GM12878 (cell line): Measurements from ENCODE around the gene FOXP4. TPM values are rescaled to one million over a fixed set of nuclear protein-coding genes. Genes with fewer than 3 reads are reported as not detected.

Source experiments
- ATAC-seq: fragments of 200-7000 bp; cut with Tn5 transposase; 3 replicates; pipeline ENCODE4 v1.9.1; 2020; ENCODE audit warnings: mild to moderate bottlenecking, moderate library complexity
- BruUV-seq: library from RNA; stranded (reverse); fragments of 400-500 nt; replicated peaks from 2 replicates; lab custom pipeline; 2021; lab: Mats Ljungman, UMichigan
- CTCF ChIA-PET: fragments of 300-600 bp; sonication (Branson Sonifier 250); formaldehyde crosslinking; extraction: SDS; loops from one replicate; lab custom pipeline; 2021; ENCODE audit warnings: inconsistent platforms; lab: Yijun Ruan, JAX
- POLR2A ChIA-PET: fragments of 350-600 bp; formaldehyde crosslinking; extraction: SDS; loops from one replicate; lab custom pipeline; 2021; ENCODE audit warnings: inconsistent platforms; lab: Charles Lee
- RAD21 ChIA-PET: fragments of 300-600 bp; sonication (Branson Sonifier 250); formaldehyde crosslinking; loops from one replicate; lab custom pipeline; 2023; ENCODE audit warnings: antibody characterized with exemption; ENCODE audit not compliant: unreplicated experiment; lab: Charles Lee
- SMC1A ChIA-PET: fragments of 300-600 bp; sonication (Branson Sonifier 250); formaldehyde crosslinking; loops from one replicate; lab custom pipeline; 2023; ENCODE audit not compliant: unreplicated experiment, uncharacterized antibody; lab: Charles Lee
- DNase-seq: peaks from one replicate; pipeline ENCODE4 v3.0.0-alpha.2; 2011; ENCODE audit warnings: low read depth, low spot score
- FAIRE-seq: peaks from 3 replicates; lab custom pipeline; 2011; peaks lifted over from hg19 to GRCh38; lab: Jason Lieb, UNC
- H2AFZ ChIP-seq: 2 replicates; pipeline ENCODE4 v1.6.0; 2011; ENCODE audit warnings: low read depth, low read length, control low read depth; ENCODE audit not compliant: control insufficient read depth
- H3K27ac ChIP-seq: 2 replicates; pipeline ENCODE4 v1.5.1; 2011; ENCODE audit warnings: control low read depth; ENCODE audit not compliant: control insufficient read depth, insufficient read depth
- H3K27me3 ChIP-seq, 2 experiments: replicated peaks in 1 of 2; 2 replicates each; pipeline versions ENCODE4 v1.6.0 to v1.6.1; 2011; ENCODE audit warnings: low read length in 1 of 2; ENCODE audit not compliant: control insufficient read depth in 2 of 2, insufficient read depth in 2 of 2
- H3K36me3 ChIP-seq, 2 experiments: 2 replicates each; pipeline ENCODE4 v1.5.1; 2011; ENCODE audit warnings: low read length in 1 of 2; ENCODE audit not compliant: control insufficient read depth in 2 of 2, insufficient read depth in 2 of 2
- H3K4me1 ChIP-seq: 2 replicates; pipeline ENCODE4 v1.6.1; 2011; ENCODE audit warnings: mild to moderate bottlenecking, low read length, moderate library complexity, mixed read lengths; ENCODE audit not compliant: control insufficient read depth, insufficient read depth
- H3K4me2 ChIP-seq: 2 replicates; pipeline ENCODE4 v1.6.0; 2011; ENCODE audit warnings: control low read depth; ENCODE audit not compliant: control insufficient read depth, insufficient read depth
- H3K4me3 ChIP-seq: fragments of 200-600 bp; sonication (generic); 2 replicates; pipeline ENCODE4 v1.5.1; 2016
- H3K79me2 ChIP-seq: 2 replicates; pipeline ENCODE4 v1.6.0; 2011; ENCODE audit warnings: low read length; ENCODE audit not compliant: control insufficient read depth, insufficient read depth
- H3K9ac ChIP-seq: 2 replicates; pipeline ENCODE4 v1.8.0; 2011; ENCODE audit warnings: low read length, control low read depth, mixed read lengths; ENCODE audit not compliant: control insufficient read depth, insufficient read depth
- H3K9me3 ChIP-seq: replicated peaks from 3 replicates; pipeline ENCODE4 v1.5.1; 2011; ENCODE audit warnings: mild to moderate bottlenecking, low read length; ENCODE audit not compliant: control insufficient read depth, insufficient read depth
- H4K20me1 ChIP-seq: 2 replicates; pipeline ENCODE4 v1.6.0; 2011; ENCODE audit not compliant: control insufficient read depth, insufficient read depth
- BCL11A ChIP-seq: IDR thresholded peaks from 2 replicates; pipeline ENCODE4 v1.6.1; 2011; ENCODE audit warnings: low read depth, low read length
- BRCA1 ChIP-seq: IDR thresholded peaks from 2 replicates; pipeline ENCODE4 v1.6.1; 2011; ENCODE audit warnings: low read depth, low read length, improper control_type of control experiment
- CBX3 ChIP-seq: fragments of 200-600 bp; sonication (generic); IDR thresholded peaks from 2 replicates; pipeline ENCODE4 v1.6.1; 2016; ENCODE audit warnings: low read depth, borderline replicate concordance
- CEBPB ChIP-seq, 2 experiments: fragments of 150-350 bp in 1 of 2; IDR thresholded peaks; 2 replicates each; pipeline ENCODE4 v1.6.1; 2012 to 2014; ENCODE audit warnings: low read depth in 2 of 2, low read length in 2 of 2, borderline replicate concordance in 1 of 2, inconsistent platforms in 1 of 2
- CREM ChIP-seq: IDR thresholded peaks from 2 replicates; pipeline ENCODE4 v1.6.1; 2014; ENCODE audit warnings: antibody characterized with exemption, low read depth
- DPF2 ChIP-seq: fragments of 450-650 bp; IDR thresholded peaks from 2 replicates; pipeline ENCODE4 v1.6.1; 2017; ENCODE audit warnings: mild to moderate bottlenecking
- EED ChIP-seq: sonication (generic); IDR thresholded peaks from 2 replicates; pipeline ENCODE4 v1.6.1; 2016; ENCODE audit warnings: antibody characterized with exemption, low read depth
- HDAC2 ChIP-seq: fragments of 200-600 bp; sonication (generic); IDR thresholded peaks from 2 replicates; pipeline ENCODE4 v1.6.1; 2017
- IRF5 ChIP-seq: fragments of 450-650 bp; IDR thresholded peaks from 2 replicates; pipeline ENCODE4 v1.6.1; 2017; ENCODE audit warnings: borderline replicate concordance
- MAX ChIP-seq: IDR thresholded peaks from 2 replicates; pipeline ENCODE4 v1.6.1; 2012; ENCODE audit warnings: low read depth, low read length, improper control_type of control experiment
- NFIC ChIP-seq: IDR thresholded peaks from 2 replicates; pipeline ENCODE4 v1.6.1; 2012; ENCODE audit warnings: low read depth, mild to moderate bottlenecking, inconsistent platforms, low read length, moderate library complexity
- NRF1 ChIP-seq: conservative IDR thresholded peaks from 2 replicates; pipeline ENCODE4 v1.6.1; 2011; ENCODE audit warnings: mild to moderate bottlenecking, low read depth, low read length, improper control_type of control experiment
- PAX8 ChIP-seq: fragments of 450-650 bp; IDR thresholded peaks from 2 replicates; pipeline ENCODE4 v1.6.1; 2017; ENCODE audit warnings: mild to moderate bottlenecking, moderate library complexity
- STAT3 ChIP-seq: IDR thresholded peaks from 2 replicates; pipeline ENCODE4 v1.6.1; 2011; ENCODE audit warnings: low read depth, low read length, improper control_type of control experiment
- YBX1 ChIP-seq: fragments of 450-650 bp; IDR thresholded peaks from 2 replicates; pipeline ENCODE4 v1.6.1; 2016; ENCODE audit warnings: antibody characterized with exemption
- ZBED1 ChIP-seq: IDR thresholded peaks from 2 replicates; pipeline ENCODE4 v1.6.1; 2016; ENCODE audit warnings: borderline replicate concordance
- ZNF592 ChIP-seq: fragments of 450-650 bp; IDR thresholded peaks from 2 replicates; pipeline ENCODE4 v1.6.1; 2017; ENCODE audit warnings: mild to moderate bottlenecking, moderate library complexity
- WGBS: methylation state at CpG from one replicate; pipeline ENCODE4 v1.1.6; 2016; ENCODE audit warnings: low lambda C conversion rate; ENCODE audit not compliant: insufficient replicate concordance, insufficient coverage; ENCODE audit errors: missing lambda C conversion rate; 5-methylcytosine and 5-hydroxymethylcytosine counted together
- in situ Hi-C: fragments of 300-500 bp; cut with MboI; formaldehyde crosslinking; loops from 9 replicates; pipeline ENCODE4 v1.14.3; 2018; ENCODE audit warnings: mixed read lengths
- intact Hi-C: fragments of 100-400 bp; cut with micrococcal nuclease; formaldehyde crosslinking; loops from one replicate; pipeline ENCODE4 v1.14.2; 2022; ENCODE audit not compliant: unreplicated experiment
- polyA plus RNA-seq, 11 experiments: library from polyadenylated mRNA; depleted of rRNA in 4 of 11; unstranded in 6 of 11; stranded (reverse) in 5 of 11; fragments of >200 nt; fragmentation: Nextera tagmentation in 4 of 11; fragmentation: Illumina TruSeq in 1 of 11; extraction: Ambion mirVana in 4 of 11; extraction: Trizol in 1 of 11; gene quantifications; 1 replicate in 1 of 11; 2 replicates in 10 of 11; pipeline versions ENCODE4 v1.2.1 to v1.2.3, GENCODE V29; 2011 to 2016; ENCODE audit warnings: inconsistent platforms in 2 of 11, missing spikeins in 2 of 11, low read depth in 1 of 11
- total RNA-seq, 4 experiments: library from RNA; depleted of rRNA in 3 of 4; stranded (reverse); fragments of >200 nt in 3 of 4; fragmentation: Illumina TruSeq in 1 of 4; extraction: Trizol in 1 of 4; gene quantifications; 2 replicates each; pipeline versions ENCODE4 v1.2.1 to v1.2.3, GENCODE V29; 2013 to 2021

FOXP4 gene
- total and polyA plus RNA-seq, 10 of the 15 experiments (the other 5 are each of a cell fraction or from before 2014, with no cell fraction given), result 0.31 to 46.1 (median 2.3) TPM

GRCh38 chr6:41647061-41647511, 100.9 kb downstream of the FOXP4 start:
- TF ChIP-seq ZBED1 (no peak), CBX3 (no peak), PAX8 (no peak), EED (no peak), STAT3 (no peak), BCL11A (no peak), IRF5 (no peak), NRF1 (no peak), NFIC (no peak), DPF2 (no peak), HDAC2 (no peak), ZNF592 (no peak), CEBPB (IDR thresholded peaks at IDR 0.05; ENCODE audit: borderline replicate concordance in 1 of 2, low read depth in 2 of 2, low read length in 2 of 2) (no peak), YBX1 (no peak), CREM (no peak), MAX (no peak), BRCA1 (no peak)
- FAIRE-seq (no peak), ATAC-seq (no peak), DNase-seq (no peak)
- SMC1A ChIA-PET, result no interaction called here
- Histone ChIP-seq H2AFZ (no peak overlapping the region), H3K27me3 (peaks cover 0 to 3% of the 10 kb centered on the region in 2 experiments; a peak in 3 of 4 replicates), H4K20me1 (no peaks in the 10 kb centered on the region), H3K36me3 (no peaks in the 10 kb centered on the region), H3K4me1 (no peaks in the 10 kb centered on the region), H3K9me3 (no peaks in the 10 kb centered on the region), H3K4me2 (no peak overlapping the region), H3K79me2 (no peaks in the 10 kb centered on the region), H3K4me3 (no peak overlapping the region), H3K9ac (no peak overlapping the region), H3K27ac (no peak overlapping the region)
- intact Hi-C loops (no loop called here), in situ Hi-C loops (no loop called here)
- no TSS peak for BruUV-seq
- RAD21 ChIA-PET, result no interaction called here
- CTCF ChIA-PET, result no interaction called here
- 42% methylated on average over 9 of the region's 9 CpGs for WGBS
- POLR2A ChIA-PET, result no interaction called here
